H1 (cell line): ENCODE measurements around the gene SOD2. TPM values are rescaled to one million over a fixed set of nuclear protein-coding genes. Genes with fewer than 3 reads are reported as not detected.

Experiments used
- FOSL1 ChIP-seq: IDR thresholded peaks from 2 replicates; pipeline ENCODE4 v1.6.1; 2011; ENCODE audit warnings: mild to moderate bottlenecking, low read depth, low read length, moderate library complexity; ENCODE audit not compliant: insufficient read depth
- JUND ChIP-seq: IDR thresholded peaks from 2 replicates; pipeline ENCODE4 v1.6.1; 2011; ENCODE audit warnings: mild to moderate bottlenecking, improper control_type of control experiment, low read length
- RBBP5 ChIP-seq: IDR thresholded peaks from 2 replicates; pipeline ENCODE4 v1.7.1; 2012; ENCODE audit warnings: low read depth, mild to moderate bottlenecking, inconsistent platforms, low read length, moderate library complexity, borderline replicate concordance
- polyA plus RNA-seq, 7 experiments: library from polyadenylated mRNA; depleted of rRNA in 3 of 7; stranded (reverse) in 5 of 7; unstranded in 2 of 7; fragments of >200 nt in 5 of 7; fragments of 200-250 nt in 2 of 7; gene quantifications; 1 replicate in 5 of 7; 2 replicates in 1 of 7; 4 replicates in 1 of 7; pipeline versions ENCODE4 v1.2.1 to v1.2.3, GENCODE V29; 2011 to 2013; ENCODE audit warnings: missing spikeins in 2 of 7, mixed read lengths in 2 of 7
- total RNA-seq: library from RNA; stranded (reverse); fragmentation: NEBNext Ultra II Directional; extraction: Animal tissue kit (Norgen Biotek cat#: 25700); gene quantifications from 2 replicates; pipeline ENCODE4 v1.2.1, GENCODE V29; 2021

Gene SOD2
- total and polyA plus RNA-seq, 2 of the 8 experiments (the other 6 are each of a cell fraction or from before 2014, with no cell fraction given) = 31.1 to 88.7 TPM

DNA sequence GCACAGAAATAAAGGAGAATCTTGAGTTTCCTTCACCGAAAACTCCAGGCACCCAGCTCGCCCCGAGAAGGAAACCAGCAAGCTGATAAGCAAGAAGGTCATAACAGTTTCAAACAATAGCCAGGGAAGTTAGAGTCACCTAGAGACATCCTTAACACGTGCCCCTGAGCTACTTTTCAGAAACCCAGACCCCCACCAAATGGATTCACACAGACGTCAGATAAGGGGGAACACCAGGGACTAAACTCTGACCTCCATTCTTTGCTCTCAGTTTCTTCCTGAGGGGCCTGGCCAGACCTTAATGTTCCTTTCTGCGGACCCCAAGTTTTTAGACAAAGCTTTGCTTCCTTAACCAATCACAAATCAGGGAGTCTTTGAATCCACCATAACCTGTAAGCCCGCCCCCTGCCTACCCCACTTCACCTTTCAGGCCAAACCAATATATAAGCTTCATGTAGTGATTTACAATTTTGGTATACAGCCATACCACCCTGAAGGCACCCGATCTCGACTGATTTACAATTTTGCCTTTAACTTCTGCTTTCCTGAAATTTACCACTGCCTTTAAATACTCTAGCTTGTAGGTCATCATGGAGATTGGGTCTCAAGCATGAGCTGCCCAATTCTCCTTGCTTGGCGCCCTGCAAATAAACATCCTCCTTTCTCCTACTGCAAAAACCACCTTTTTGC is 11.7 kb downstream of the SOD2 start (continued):
- TF ChIP-seq RBBP5 = no peak
- no peak for TF ChIP-seq FOSL1
- no peak for TF ChIP-seq JUND
